ENCODE results near the gene CHST8.

The CHST8 gene

GRCh38 chr19:33767898-33768413 lies 146.2 kb downstream of the CHST8 start:
- TF ChIP-seq CTCF (IDR thresholded peaks at IDR 0.05; ENCODE audit: low read depth, low read length) = 0 out of 2 replicates have a peak, but pooled peaks have one; percentile 8
- H3K4me3 ChIP-seq (ENCODE audit: low read depth, low read length) = no peak overlapping the region

- TF ChIP-seq CTCF (IDR thresholded peaks at IDR 0.05; ENCODE audit: low read depth, low read length) = no peak
- H3K4me3 ChIP-seq (ENCODE audit: low read depth, low read length) = no peak overlapping the region
These were observed 147.5 kb downstream of the CHST8 start for GRCh38 chr19:33769208-33769607.

- TF ChIP-seq CTCF (IDR thresholded peaks at IDR 0.05; ENCODE audit: low read depth, low read length) = no peak
- no peak overlapping the region for H3K4me3 ChIP-seq (ENCODE audit: low read depth, low read length)
These were observed 148.4 kb downstream of the CHST8 start for GRCh38 chr19:33770107-33770506.

- H3K4me3 ChIP-seq (ENCODE audit: low read depth, low read length) = no peak overlapping the region
- peak; percentile 72 for TF ChIP-seq CTCF (IDR thresholded peaks at IDR 0.05; ENCODE audit: low read depth, low read length)
These were observed 149.8 kb downstream of the CHST8 start for GRCh38 chr19:33771384-33772101.

GRCh38 chr19:33772102-33772857 lies 150.5 kb downstream of the CHST8 start:
- H3K4me3 ChIP-seq (ENCODE audit: low read depth, low read length) = no peak overlapping the region
- no peak for TF ChIP-seq CTCF (IDR thresholded peaks at IDR 0.05; ENCODE audit: low read depth, low read length)

GRCh38 chr19:33772858-33773180 lies 151.1 kb downstream of the CHST8 start:
- TF ChIP-seq CTCF (IDR thresholded peaks at IDR 0.05; ENCODE audit: low read depth, low read length) = no peak
- H3K4me3 ChIP-seq (ENCODE audit: low read depth, low read length) = no peak overlapping the region
